ENCODE results near the gene HBD. TPM values are rescaled to one million over a fixed set of nuclear protein-coding genes. Genes with fewer than 3 reads are reported as not detected.

Gene HBD
- total RNA-seq, 1 experiment from 2014 or later: not detected

DNA sequence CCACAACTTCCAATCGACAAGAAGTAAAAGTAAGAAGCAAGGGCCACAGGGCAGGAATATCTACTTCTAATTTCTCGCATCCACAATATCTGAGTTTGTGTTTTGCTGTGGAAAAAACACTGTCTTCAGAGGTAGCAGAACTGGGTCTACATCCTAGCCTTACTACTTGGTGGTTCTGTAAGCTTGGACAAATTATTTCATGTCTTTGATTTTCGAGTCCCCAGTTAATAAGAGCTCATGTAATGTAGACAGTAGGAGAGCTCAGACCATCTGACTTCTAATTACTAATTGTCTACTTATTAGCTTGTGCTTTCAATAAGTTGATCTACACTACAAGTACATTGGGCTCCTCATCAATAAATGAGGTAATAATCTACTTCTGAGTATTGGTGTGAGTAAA is 48.8 kb upstream of the HBD start:
- no peaks in the 10 kb centered on the region for H3K36me3 ChIP-seq (ENCODE audit: control insufficient read depth, insufficient read depth, low read length)

DNA sequence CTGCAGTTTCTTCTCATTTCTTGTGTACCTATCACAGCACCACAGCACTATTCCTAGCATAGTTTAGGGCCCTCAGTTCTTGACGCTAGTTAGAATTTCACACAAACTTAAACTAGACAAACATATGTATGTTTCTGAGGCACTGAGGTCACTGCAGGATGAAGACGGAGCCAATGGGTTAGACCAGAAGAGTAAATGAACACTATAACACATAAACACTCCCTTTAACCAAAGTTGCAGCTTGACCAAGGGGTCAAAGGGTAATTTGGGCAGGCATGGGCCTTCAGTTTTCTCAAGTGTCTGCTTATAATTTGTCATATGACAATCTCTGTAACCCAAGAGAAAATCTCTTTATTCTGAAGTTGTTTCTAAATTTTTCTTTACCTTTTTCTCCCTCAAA is 48.3 kb upstream of the HBD start:
- Histone ChIP-seq H3K4me3 (ENCODE audit: low read depth in 2 of 2, low read length in 2 of 2) (no peak overlapping the region), H3K27ac (ENCODE audit: low read length) (no peak overlapping the region), H3K36me3 (ENCODE audit: control insufficient read depth, insufficient read depth, low read length) (no peaks in the 10 kb centered on the region), H3K4me1 (ENCODE audit: control insufficient read depth, insufficient read depth, low read length) (peaks cover 7% of the 10 kb centered on the region; the same call in 1 of the 2 replicates), H3K9me3 (ENCODE audit: control insufficient read depth, insufficient read depth, low read depth, low read length) (no peaks in the 10 kb centered on the region), H3K27me3 (ENCODE audit: control insufficient read depth, insufficient read depth, low read length) (no peaks in the 10 kb centered on the region)
- in situ Hi-C loops (cut with HindIII; ENCODE audit: low pct_unique_long_range_greater_than_20kb, low sequenced_read_pairs) (no loop called here), intact Hi-C loops (cut with micrococcal nuclease; ENCODE audit: unreplicated experiment) (loop anchor here (10.0 kb wide), 1 partner anchor 1098 kb away; no protein-coding TSS in a partner anchor)
- TF ChIP-seq SIN3A (IDR thresholded peaks at IDR 0.05; ENCODE audit: borderline replicate concordance, insufficient read depth, low read depth, low read length) (no peak), POLR2AphosphoS5 (IDR thresholded peaks at IDR 0.05; ENCODE audit: low read depth, low read length) (no peak), TCF7L2 (IDR thresholded peaks at IDR 0.05; ENCODE audit: low read depth, low read length) (no peak)
- TF ChIP-seq, protein P1, sequence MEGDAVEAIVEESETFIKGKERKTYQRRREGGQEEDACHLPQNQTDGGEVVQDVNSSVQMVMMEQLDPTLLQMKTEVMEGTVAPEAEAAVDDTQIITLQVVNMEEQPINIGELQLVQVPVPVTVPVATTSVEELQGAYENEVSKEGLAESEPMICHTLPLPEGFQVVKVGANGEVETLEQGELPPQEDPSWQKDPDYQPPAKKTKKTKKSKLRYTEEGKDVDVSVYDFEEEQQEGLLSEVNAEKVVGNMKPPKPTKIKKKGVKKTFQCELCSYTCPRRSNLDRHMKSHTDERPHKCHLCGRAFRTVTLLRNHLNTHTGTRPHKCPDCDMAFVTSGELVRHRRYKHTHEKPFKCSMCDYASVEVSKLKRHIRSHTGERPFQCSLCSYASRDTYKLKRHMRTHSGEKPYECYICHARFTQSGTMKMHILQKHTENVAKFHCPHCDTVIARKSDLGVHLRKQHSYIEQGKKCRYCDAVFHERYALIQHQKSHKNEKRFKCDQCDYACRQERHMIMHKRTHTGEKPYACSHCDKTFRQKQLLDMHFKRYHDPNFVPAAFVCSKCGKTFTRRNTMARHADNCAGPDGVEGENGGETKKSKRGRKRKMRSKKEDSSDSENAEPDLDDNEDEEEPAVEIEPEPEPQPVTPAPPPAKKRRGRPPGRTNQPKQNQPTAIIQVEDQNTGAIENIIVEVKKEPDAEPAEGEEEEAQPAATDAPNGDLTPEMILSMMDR (IDR thresholded peaks at IDR 0.05): no peak
- TF ChIP-seq, protein P2, sequence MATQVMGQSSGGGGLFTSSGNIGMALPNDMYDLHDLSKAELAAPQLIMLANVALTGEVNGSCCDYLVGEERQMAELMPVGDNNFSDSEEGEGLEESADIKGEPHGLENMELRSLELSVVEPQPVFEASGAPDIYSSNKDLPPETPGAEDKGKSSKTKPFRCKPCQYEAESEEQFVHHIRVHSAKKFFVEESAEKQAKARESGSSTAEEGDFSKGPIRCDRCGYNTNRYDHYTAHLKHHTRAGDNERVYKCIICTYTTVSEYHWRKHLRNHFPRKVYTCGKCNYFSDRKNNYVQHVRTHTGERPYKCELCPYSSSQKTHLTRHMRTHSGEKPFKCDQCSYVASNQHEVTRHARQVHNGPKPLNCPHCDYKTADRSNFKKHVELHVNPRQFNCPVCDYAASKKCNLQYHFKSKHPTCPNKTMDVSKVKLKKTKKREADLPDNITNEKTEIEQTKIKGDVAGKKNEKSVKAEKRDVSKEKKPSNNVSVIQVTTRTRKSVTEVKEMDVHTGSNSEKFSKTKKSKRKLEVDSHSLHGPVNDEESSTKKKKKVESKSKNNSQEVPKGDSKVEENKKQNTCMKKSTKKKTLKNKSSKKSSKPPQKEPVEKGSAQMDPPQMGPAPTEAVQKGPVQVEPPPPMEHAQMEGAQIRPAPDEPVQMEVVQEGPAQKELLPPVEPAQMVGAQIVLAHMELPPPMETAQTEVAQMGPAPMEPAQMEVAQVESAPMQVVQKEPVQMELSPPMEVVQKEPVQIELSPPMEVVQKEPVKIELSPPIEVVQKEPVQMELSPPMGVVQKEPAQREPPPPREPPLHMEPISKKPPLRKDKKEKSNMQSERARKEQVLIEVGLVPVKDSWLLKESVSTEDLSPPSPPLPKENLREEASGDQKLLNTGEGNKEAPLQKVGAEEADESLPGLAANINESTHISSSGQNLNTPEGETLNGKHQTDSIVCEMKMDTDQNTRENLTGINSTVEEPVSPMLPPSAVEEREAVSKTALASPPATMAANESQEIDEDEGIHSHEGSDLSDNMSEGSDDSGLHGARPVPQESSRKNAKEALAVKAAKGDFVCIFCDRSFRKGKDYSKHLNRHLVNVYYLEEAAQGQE (IDR thresholded peaks at IDR 0.05; ENCODE audit: insufficient read depth in 1 of 2, low read depth in 2 of 2, low read length in 1 of 2): no peak
- ATAC-seq (no peak), DNase-seq (ENCODE audit: low read depth, low spot score) (no peak)
- no TSS peak for BruUV-seq (replicated peaks)
- POLR2A ChIA-PET: no interaction called here
- CTCF ChIA-PET: no interaction called here

More for the DNA sequence above, 48.8 kb upstream of the HBD start:
- in situ Hi-C loops (cut with HindIII; ENCODE audit: low pct_unique_long_range_greater_than_20kb, low sequenced_read_pairs) (no loop called here), intact Hi-C loops (cut with micrococcal nuclease; ENCODE audit: unreplicated experiment) (loop anchor here (10.0 kb wide), 1 partner anchor 1098 kb away; no protein-coding TSS in a partner anchor)
- no TSS peak for BruUV-seq (replicated peaks)
- Histone ChIP-seq H3K27ac (ENCODE audit: low read length) (no peak overlapping the region), H3K4me3 (ENCODE audit: low read depth in 2 of 2, low read length in 2 of 2) (no peak overlapping the region), H3K9me3 (ENCODE audit: control insufficient read depth, insufficient read depth, low read depth, low read length) (no peaks in the 10 kb centered on the region), H3K4me1 (ENCODE audit: control insufficient read depth, insufficient read depth, low read length) (peaks cover 7% of the 10 kb centered on the region; the same call in 1 of the 2 replicates), H3K27me3 (ENCODE audit: control insufficient read depth, insufficient read depth, low read length) (no peaks in the 10 kb centered on the region)
- TF ChIP-seq TCF7L2 (IDR thresholded peaks at IDR 0.05; ENCODE audit: low read depth, low read length) (no peak), POLR2AphosphoS5 (IDR thresholded peaks at IDR 0.05; ENCODE audit: low read depth, low read length) (no peak), SIN3A (IDR thresholded peaks at IDR 0.05; ENCODE audit: borderline replicate concordance, insufficient read depth, low read depth, low read length) (no peak)
- TF ChIP-seq, protein P2 (IDR thresholded peaks at IDR 0.05; ENCODE audit: insufficient read depth in 1 of 2, low read depth in 2 of 2, low read length in 1 of 2): no peak
- TF ChIP-seq, protein P1 (IDR thresholded peaks at IDR 0.05): no peak
- ChIA-PET CTCF (no interaction called here), POLR2A (no interaction called here)
- no peak for ATAC-seq
- no peak for DNase-seq (ENCODE audit: low read depth, low spot score)
